Fibroblast of skin of back (primary cell): ENCODE measurements around the gene IGF2.

Experiments
- DNase-seq: peaks from one replicate; pipeline ENCODE4 v3.0.0-alpha.2; 2013

Gene IGF2

DNA sequence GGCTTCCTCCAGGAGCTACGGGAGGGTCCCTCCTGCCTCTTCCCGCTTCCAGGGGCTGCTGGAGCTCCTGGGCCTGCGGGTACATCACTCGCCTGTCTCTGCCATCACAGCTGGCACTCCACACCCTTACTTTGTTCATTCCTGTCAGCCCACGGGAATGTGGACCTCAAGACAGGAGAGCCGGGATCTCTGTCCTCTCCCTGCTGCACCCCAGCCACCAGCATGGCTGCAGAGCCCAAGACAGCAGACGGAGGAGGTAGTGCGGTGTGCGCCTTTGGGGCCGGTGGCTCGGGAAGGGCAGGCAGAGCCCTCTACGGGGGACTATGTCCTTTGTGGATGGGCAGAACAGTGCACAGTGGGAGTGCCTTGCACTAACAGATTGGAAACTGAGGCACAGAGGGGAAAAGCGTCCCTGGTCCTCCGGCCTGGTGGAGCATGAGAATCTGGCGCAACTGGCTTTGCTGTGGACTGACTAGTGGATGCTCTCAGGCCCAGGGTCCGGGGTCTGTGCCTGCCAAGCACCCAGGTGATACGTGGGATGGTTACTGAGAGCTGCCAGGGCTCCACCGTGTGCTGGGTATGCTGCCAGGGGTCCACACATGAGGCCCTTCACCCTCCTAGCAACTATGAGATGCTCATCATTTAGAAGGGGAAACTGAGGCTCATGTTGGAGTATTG, 47.3 kb downstream of the IGF2 start:
- DNase-seq = no peak

DNA sequence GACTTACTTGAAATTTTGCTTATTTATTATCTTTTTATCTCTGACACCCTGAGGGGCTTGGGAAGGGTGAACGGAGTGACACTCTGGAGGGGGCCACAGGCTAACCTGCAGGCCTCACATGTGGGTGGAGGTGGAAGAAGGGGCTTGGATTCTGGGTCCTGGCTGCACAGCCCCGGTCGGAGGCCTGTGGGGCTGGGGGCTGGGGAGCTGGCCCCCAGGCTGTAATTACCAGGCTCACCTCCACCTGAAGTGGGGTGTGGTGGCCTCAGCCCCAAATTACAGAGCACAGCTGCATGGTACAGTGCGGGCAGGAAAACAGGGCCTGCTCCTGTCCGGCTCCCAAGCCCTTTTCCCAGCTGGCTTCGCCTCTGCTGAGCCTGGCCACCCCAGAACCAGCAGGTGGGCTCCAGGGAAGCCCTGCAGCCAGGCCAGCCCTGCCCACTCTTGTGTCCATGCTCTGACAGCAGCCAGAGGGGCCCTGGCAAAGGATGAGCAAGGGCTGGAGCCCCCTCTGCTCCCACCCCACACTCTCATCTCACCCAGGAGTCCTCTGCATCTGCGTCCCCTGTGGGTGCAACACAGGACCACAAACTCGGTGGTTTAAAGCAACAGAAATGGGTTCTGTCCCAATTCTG, 48.0 kb downstream of the IGF2 start:
- DNase-seq = no peak

DNA sequence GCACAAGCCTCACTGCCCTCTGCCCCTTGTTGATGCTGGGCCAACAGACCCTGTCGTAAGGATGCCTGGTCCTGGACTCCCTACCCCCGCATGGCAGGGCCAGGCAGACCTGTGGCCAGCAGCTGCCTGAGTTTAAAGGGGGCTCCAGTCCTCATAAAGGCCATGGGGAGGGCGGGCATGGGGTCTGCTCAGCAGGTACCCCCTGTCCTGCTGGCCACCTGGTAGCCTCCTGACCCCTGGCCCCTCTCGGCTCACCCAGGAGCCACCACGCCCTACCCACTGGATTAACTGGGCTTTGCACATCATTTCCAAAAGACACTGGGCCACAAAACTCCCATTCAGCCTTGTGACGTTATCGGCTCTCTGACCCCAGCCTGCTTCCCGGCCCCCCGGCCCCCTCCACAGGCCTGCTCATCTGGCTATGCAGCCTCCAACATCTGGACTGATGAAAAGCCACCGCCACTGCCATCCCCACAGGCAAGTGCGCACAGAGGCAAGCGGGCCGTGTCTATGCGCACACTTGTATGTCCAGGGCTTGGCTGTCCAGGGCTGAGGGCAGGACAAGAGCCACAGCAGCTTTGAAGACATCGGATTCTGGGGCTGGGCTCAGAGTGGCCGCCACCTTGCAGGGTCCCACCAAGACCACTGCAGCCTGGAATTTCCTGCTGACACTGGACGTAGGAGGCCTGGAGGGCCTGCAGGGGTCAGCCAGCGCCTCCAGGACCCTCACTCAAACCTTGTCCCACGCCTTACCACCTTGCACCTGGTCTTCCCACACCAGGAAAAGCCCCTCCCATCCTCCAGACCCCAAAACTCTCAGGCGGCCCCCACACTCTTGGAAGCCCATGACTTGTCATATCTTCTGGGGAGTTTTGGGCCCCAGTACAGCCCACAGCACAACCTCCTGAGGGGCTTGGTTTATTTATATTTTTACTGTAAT, 48.7 kb downstream of the IGF2 start:
- DNase-seq = no peak

DNA sequence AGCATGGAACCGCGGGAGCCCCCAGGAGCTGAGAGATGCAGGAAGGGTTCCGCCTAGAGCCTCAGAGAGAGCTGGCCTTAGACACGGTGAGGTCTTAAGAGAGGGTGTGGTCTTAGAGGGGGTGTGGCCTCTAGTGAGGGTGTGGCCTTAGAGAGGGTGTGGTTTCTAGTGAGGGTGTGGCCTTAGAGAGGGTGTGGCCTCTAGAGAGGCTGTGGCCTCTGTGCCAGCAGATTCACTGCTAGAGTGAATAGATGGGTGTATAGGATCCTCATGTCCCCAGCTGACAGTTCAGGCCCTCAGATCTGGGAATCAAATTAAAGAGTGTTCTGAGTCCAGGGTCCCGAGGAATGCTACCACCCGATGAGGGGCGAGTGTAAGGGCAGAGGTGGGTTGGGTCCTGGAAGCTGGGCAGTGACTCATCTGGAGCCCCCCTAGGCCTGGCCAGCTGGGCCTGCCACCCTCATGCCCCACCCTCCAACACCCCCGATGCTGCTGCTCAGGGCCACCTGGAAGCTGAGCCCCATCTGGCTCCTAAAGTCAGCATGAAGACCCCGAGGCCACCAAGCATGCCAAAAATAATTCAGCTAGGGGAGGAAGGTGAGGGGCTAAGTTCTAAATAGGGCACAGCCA, 49.5 kb downstream of the IGF2 start:
- DNase-seq = peak; percentile 45

DNA sequence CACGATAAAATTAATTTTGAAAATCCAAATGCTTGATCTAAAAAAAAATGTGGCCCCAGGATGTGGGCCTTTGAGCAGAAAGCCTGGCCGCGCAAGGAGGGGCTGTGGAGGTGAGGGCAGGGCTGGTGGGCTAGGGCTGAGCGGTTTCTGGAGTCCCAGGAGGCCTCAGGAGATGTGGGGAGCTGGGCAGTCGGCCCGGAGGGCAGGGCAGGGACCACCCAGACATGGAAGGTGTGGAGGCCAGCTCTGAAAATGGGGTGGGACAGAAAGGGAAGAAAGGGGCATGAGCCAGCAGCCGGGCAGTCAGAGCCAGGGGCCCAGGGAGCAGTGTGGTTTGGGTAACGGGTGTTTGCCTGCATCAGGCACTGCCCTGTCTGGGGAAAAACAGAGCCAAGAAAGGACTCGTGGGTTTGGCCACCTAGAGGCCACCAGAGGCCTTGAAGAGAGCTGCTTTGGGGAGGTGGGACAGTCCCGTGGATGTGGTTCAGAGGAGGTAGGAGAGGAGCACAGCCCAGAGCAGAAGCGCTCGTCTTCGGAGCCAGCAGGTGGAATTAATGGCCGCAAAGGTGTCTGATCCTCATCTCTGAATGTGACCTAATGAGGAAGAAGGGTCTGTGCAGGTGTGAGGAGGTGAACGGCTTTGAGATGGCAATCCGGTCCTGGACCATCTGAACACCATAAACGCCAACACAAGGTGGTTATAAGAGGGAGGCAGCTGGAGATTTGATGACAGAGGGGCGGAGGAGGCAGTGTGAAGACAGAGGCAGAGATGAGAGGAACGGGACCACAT, 50.2 kb downstream of the IGF2 start:
- DNase-seq = no peak

GRCh38 chr11:2088284-2088683, 50.9 kb downstream of the IGF2 start:
- no peak for DNase-seq

DNA sequence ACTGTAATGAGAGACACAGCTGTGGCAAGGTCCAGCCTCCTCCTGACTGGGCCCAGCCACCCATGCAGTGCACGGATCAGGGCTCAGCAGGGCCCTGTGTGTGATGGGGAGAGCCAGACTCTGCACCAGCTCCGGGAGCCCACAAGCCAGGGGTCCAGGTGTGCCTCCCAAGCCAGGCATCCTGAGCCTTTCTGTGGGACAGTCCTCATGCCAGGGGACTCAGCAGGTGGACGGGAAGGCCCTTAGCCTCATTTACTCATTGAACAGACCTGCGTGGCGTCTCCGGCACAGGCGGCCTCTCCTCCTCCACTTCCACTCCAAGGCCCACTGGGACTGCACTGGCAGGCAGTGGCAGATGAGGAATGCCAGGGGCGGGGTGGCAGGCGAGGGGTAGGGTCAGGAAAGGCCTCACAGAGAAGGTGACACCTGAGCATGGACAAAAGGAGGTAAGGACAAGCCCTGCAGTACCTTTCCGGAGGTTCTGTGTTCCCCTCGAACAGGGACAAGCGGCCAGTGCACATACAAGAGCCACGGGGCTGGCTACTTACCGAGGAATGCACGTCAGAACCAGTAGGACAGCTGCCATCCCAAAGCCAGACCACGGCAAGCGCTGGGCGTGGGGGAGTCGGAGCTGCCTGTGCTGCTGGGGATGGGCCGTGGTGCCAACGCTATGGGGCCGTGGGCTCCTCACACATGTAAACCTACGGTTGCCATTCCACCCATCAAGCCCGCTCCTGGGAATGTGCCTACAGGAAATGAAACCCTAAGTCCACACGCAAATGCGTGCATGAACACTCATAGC, 52.7 kb downstream of the IGF2 start:
- DNase-seq = no peak

DNA sequence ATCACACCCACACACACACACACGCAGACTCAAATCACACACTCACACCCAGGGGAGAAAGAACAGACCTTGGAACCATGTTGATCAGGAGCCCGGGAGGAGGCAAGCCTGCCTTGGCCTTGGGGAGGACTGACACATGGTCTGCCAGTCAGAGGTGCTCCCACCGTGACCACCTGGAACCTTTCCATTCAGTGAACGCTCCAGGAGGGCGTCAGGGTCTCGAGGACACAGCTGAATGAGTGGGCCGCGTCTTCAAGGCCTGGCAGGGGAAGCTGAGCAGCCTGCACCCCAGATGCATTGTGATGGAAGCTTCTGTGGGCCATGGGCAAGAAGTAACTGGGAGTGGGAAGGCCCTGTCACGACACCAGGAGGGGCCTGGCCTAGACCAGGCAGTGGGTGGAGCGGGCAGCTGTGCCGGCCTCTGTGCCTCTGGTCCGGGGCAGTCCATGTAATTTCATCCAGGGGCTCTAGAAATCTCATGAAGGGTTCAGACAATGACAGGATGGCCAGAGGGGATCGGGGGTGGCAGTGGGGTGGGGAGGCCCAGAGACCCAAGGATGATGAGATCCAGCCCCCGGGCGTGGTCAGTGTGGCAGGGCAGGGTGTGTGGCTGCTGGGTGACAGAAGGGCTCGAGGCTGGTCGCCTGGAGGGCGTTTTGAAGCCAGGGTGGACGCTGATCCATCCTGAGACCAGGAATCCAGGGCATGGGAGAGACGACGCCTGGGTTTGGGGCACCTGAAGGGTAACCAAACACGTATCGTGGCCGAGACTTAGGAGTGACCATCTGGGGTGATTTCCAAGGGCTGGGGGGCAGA, 53.7 kb downstream of the IGF2 start:
- no peak for DNase-seq

- no peak for DNase-seq
Measured at GRCh38 chr11:2084721-2085120, 54.5 kb downstream of the IGF2 start.
